GM10248 (cell line): Measurements from ENCODE around the gene BLOC1S3.

Experiments
- CTCF ChIA-PET: fragments of 300-600 bp; sonication (Branson Sonifier 250); formaldehyde crosslinking; extraction: SDS; loops from one replicate; lab custom pipeline; 2021; ENCODE audit warnings: antibody characterized with exemption; lab: Yijun Ruan, JAX
- POLR2A ChIA-PET: fragments of 350-650 bp; sonication (Branson Sonifier 250); formaldehyde crosslinking; extraction: SDS; loops from one replicate; lab custom pipeline; 2020; ENCODE audit warnings: antibody characterized with exemption; lab: Yijun Ruan, JAX
- DNase-seq: peaks from one replicate; pipeline ENCODE4 v3.0.0; 2012; ENCODE audit errors: extremely low spot score
- TF ChIP-seq, protein P1 (sequence below): IDR thresholded peaks from 2 replicates; pipeline ENCODE4 v1.5.1; 2012; ENCODE audit warnings: mild to moderate bottlenecking, low read depth; ENCODE audit errors: extremely low read depth, missing control alignments, control extremely low read depth

Gene BLOC1S3

DNA sequence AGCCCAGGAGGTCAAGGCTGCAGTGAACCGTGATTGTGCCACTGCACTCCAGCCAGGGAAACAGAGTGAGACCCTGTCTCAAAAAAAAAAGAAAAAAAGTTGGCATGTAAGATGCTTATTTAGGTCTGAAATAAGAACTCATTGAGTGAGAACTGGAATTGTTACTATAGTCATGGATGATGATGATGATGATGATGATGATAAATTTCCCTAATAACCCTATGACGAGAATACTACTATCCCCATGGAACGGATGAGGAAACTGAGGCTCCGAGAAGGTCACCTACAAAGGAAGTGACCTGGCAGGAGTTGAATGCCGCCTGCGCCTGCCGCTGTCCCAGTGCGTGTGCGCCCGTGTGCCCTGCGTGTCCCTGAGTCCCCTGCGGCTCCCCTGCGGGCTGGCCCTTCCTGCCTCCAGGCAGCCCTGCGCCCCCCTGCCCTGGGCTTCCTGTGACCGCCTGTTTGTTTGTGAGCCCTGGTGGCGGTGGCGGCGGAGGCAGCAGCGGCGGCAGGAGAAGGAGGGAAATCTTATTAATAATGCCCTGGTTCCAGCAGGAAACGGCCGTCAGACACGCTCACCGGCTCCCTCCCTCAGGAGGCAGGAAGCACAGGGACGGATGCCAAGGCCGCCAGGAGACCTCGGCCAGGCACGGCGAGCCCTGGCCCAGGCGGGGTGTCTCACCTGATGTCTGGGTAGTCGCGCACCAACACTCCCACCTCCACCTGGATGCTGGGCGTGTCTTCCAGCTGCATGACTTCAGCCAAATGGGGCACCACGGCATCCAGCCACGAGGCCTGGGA lies 37.0 kb downstream of the BLOC1S3 start:
- ChIA-PET POLR2A (no interaction called here), CTCF (interaction anchor here (1.4 kb wide), 1 partner anchor 28 kb away, joined by 3 read pairs; no protein-coding TSS in a partner anchor)
- no peak for DNase-seq
- TF ChIP-seq, protein P1, sequence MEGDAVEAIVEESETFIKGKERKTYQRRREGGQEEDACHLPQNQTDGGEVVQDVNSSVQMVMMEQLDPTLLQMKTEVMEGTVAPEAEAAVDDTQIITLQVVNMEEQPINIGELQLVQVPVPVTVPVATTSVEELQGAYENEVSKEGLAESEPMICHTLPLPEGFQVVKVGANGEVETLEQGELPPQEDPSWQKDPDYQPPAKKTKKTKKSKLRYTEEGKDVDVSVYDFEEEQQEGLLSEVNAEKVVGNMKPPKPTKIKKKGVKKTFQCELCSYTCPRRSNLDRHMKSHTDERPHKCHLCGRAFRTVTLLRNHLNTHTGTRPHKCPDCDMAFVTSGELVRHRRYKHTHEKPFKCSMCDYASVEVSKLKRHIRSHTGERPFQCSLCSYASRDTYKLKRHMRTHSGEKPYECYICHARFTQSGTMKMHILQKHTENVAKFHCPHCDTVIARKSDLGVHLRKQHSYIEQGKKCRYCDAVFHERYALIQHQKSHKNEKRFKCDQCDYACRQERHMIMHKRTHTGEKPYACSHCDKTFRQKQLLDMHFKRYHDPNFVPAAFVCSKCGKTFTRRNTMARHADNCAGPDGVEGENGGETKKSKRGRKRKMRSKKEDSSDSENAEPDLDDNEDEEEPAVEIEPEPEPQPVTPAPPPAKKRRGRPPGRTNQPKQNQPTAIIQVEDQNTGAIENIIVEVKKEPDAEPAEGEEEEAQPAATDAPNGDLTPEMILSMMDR: no peak

DNA sequence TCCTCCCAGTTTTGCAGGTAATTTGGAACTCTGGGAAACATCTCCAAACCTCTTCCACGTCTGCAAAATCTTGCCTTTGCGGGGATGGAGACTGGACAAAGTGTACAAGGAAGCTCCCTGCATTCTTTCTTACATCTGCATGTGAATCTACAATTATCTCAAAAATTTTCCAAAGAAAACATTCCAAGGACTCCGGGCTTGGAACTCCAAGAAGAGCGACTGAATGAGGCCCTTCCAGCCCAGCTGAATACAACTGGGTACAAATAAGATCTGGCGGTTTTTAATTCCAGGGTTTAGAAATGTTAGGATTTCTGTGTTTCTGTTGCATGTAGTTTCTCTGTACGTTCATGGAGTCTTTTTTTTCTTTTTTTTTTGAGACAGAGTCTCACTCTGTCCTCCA lies 38.1 kb downstream of the BLOC1S3 start:
- ChIA-PET CTCF (no interaction called here), POLR2A (no interaction called here)
- TF ChIP-seq, protein P1: no peak
- DNase-seq: no peak

DNA sequence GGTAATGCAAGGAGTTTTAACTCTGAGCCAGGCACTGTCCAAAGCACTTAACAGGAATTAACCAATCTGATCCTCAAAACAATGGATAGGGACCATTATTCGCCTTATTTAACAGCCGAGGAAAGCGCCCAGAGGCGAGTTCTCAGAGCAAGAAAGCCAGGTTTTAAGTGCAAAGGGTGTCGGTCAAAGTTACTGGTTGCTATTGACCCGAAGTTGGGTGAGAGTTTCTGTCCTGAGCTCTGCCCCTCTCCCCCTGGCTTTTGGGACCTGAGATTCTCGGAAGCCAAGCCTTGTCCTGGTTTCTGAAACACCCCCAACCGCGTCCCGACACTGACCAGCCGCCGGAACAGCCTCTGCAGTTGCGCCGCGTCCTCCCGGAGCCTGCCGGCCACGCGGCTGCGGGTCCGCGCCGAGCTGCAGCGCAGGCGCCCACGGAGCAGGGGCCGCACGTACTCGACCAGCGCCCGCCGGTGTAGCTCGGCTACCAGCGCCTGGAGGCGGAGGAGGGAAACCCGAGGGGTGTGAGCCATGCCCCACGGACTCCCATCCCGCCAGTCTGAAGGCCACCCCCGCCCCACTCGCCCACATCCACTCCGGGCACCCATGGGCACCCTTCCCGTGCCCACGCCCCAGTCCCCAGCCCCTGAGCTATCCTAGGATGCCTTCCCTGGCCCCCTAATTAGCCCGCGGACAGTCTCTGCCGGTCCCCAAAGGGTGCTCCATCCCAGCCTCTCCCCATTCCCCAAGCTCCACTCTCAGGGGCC lies 38.8 kb downstream of the BLOC1S3 start:
- DNase-seq: no peak
- TF ChIP-seq, protein P1: no peak
- POLR2A ChIA-PET: no interaction called here
- CTCF ChIA-PET: no interaction called here

DNA sequence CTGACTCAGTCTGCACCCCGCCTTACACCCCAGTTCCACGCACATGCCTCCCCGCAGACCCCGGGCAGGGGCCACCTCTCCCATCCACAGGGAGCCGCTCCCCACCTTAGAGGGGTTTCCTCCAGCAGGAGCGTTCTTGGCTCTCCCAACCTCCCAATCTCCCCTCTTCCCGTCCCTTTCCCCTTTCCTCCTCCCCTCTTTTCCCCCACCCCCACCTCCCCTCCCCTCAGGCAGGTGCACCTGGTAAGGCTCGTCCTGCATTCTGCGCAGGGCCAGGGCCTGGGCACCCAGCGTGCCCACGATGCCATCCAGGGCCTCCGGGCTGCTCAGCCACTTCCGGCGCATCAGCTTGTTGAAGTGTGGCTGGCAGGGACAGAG lies 39.4 kb downstream of the BLOC1S3 start:
- ChIA-PET CTCF (no interaction called here), POLR2A (no interaction called here)
- TF ChIP-seq, protein P1: no peak
- DNase-seq: no peak

DNA sequence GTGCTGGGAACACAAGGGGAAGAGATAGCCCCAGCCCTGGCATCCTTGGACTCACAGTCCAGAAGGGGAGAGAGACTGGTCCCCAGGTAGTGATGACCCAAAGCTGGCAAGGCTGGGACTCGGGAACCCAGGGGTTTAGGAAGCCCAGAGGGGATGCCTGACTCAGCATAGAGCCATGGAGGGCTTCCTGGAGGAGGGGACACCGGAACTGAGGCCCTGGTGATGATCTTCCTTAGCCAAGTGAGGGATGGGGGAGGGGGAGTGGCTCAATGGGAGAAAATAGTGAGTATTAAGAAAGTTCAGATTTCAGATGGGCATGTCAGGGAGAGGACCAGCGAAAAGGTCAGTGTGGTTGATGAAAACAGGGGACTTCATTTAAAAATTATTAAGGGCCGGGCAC lies 39.8 kb downstream of the BLOC1S3 start:
- TF ChIP-seq, protein P1: no peak
- POLR2A ChIA-PET: no interaction called here

DNA sequence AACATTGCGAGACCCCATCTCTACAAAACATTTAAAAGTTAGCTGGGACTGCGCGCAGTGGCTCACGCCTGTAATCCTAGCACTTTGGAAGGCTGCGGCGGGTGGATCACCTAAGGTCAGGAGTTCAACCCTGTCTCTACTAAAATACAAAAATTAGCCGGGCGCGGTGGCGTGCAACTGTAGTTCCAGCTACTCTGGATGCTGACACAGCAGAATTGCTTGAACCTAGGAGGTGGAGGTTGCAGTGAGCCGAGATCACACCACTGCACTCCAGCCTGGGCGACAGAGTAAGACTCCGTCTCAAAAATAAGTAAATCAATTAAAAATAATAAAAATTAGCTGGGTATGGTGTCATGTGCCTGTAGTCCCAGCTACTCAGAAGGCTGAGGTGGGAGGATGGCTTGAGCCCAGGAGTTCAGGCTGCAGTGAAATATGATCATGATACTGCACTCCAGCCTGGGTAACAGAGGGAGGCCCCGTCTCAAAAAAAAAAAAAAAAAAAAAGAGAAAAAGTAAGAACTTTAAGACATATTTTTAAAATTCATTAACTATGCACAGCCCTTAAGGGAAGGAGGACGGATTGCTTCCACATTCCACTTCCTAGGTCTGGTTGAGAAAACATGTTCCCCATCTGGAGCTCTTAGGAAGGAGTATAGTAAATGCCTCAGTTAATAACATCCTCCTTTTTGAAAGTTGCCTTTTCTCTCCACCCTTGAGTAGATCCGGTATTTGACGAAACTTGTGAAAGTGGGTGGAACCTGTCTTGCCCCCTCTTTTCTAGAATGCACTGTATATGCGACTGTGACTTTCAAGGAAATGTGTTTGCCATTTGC lies 40.5 kb downstream of the BLOC1S3 start:
- ChIA-PET CTCF (no interaction called here), POLR2A (no interaction called here)
- DNase-seq: no peak

More for the DNA sequence above, 39.8 kb downstream of the BLOC1S3 start:
- DNase-seq: no peak
- CTCF ChIA-PET: no interaction called here

More for the DNA sequence above, 40.5 kb downstream of the BLOC1S3 start:
- TF ChIP-seq, protein P1: no peak
